Astrocyte (in vitro differentiated cells and primary cell): ENCODE data around the gene SCGB1D1.

Experiments
- EZH2 ChIP-seq: IDR thresholded peaks from 2 replicates; pipeline ENCODE4 v1.6.1; 2012; ENCODE audit warnings: mild to moderate bottlenecking, low read length, inconsistent platforms; ENCODE audit not compliant: insufficient read depth
- TF ChIP-seq, protein P1 (sequence below): IDR thresholded peaks from 2 replicates; pipeline ENCODE4 v1.5.1; 2011; ENCODE audit warnings: low read depth, mild to moderate bottlenecking, inconsistent platforms, low read length, moderate library complexity; ENCODE audit not compliant: insufficient read depth

DNA sequence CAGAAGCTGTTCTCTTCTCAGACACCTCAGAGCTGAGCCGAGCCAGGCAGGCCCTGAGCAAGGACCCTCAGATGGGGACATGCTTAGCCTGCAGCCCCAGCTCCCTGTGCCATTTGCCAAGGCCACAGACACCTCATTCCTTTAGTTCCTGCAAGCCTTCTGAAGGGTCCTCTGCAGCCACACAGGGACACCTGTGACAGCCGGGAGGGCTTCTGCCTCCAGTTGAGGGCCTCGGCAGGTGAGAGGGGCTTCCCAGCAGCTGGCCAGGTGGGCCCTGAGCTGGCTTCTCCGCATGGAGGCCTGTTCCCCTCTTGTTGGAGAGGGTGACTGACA is 48.0 kb upstream of the SCGB1D1 start:
- TF ChIP-seq, protein P1, sequence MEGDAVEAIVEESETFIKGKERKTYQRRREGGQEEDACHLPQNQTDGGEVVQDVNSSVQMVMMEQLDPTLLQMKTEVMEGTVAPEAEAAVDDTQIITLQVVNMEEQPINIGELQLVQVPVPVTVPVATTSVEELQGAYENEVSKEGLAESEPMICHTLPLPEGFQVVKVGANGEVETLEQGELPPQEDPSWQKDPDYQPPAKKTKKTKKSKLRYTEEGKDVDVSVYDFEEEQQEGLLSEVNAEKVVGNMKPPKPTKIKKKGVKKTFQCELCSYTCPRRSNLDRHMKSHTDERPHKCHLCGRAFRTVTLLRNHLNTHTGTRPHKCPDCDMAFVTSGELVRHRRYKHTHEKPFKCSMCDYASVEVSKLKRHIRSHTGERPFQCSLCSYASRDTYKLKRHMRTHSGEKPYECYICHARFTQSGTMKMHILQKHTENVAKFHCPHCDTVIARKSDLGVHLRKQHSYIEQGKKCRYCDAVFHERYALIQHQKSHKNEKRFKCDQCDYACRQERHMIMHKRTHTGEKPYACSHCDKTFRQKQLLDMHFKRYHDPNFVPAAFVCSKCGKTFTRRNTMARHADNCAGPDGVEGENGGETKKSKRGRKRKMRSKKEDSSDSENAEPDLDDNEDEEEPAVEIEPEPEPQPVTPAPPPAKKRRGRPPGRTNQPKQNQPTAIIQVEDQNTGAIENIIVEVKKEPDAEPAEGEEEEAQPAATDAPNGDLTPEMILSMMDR: no peak
- TF ChIP-seq EZH2: no peak
